Keratinocyte (primary cell): Measurements from ENCODE around the gene TSPEAR. TPM values are rescaled to one million over a fixed set of nuclear protein-coding genes. Genes with fewer than 3 reads are reported as not detected.

Source experiments
- DNase-seq: peaks from one replicate; pipeline ENCODE4 v3.0.0-alpha.2; 2011; ENCODE audit warnings: low read depth, missing footprints, low spot score
- FAIRE-seq: peaks from 2 replicates; lab custom pipeline; 2011; peaks lifted over from hg19 to GRCh38; lab: Jason Lieb, UNC
- H2AFZ ChIP-seq: 2 replicates; pipeline ENCODE4 v1.6.0; 2012; ENCODE audit warnings: low read length, control low read depth, inconsistent platforms; ENCODE audit not compliant: control insufficient read depth
- H3K27ac ChIP-seq: 2 replicates; pipeline ENCODE4 v1.5.1; 2011; ENCODE audit warnings: low read length; ENCODE audit not compliant: control insufficient read depth, insufficient read depth
- H3K27me3 ChIP-seq: 3 replicates; pipeline ENCODE4 v1.6.0; 2011; ENCODE audit warnings: low read length; ENCODE audit not compliant: control insufficient read depth, insufficient read depth; ENCODE audit errors: extremely low read depth
- H3K36me3 ChIP-seq, 2 experiments: 2 replicates in 1 of 2; 3 replicates in 1 of 2; pipeline ENCODE4 v1.5.1; 2011; ENCODE audit warnings: low read length in 2 of 2, mild to moderate bottlenecking in 1 of 2; ENCODE audit not compliant: control insufficient read depth in 2 of 2, insufficient read depth in 2 of 2; ENCODE audit errors: extremely low read depth in 1 of 2
- H3K4me1 ChIP-seq: 3 replicates; pipeline ENCODE4 v1.5.1; 2011; ENCODE audit warnings: low read length; ENCODE audit not compliant: control insufficient read depth, insufficient read depth; ENCODE audit errors: extremely low read depth
- H3K4me2 ChIP-seq: 3 replicates; pipeline ENCODE4 v1.6.0; 2011; ENCODE audit warnings: low read depth, low read length; ENCODE audit not compliant: control insufficient read depth, insufficient read depth; ENCODE audit errors: extremely low read depth
- H3K4me3 ChIP-seq, 3 experiments: fragments of 200-600 bp in 1 of 3; sonication (generic) in 1 of 3; 2 replicates in 2 of 3; 3 replicates in 1 of 3; pipeline ENCODE4 v1.5.1; 2011 to 2016; ENCODE audit warnings: low read length in 3 of 3, mild to moderate bottlenecking in 3 of 3, control low read depth in 2 of 3, inconsistent platforms in 1 of 3, low read depth in 1 of 3, mixed read lengths in 1 of 3, mixed run types in 1 of 3, moderate library complexity in 1 of 3; ENCODE audit not compliant: control insufficient read depth in 2 of 3, insufficient read depth in 2 of 3; ENCODE audit errors: extremely low read depth in 1 of 3
- H3K79me2 ChIP-seq: 2 replicates; pipeline ENCODE4 v1.6.0; 2012; ENCODE audit warnings: low read length; ENCODE audit not compliant: control insufficient read depth, insufficient read depth
- H3K9ac ChIP-seq: 3 replicates; pipeline ENCODE4 v1.6.0; 2011; ENCODE audit warnings: low read length; ENCODE audit not compliant: control insufficient read depth, insufficient read depth; ENCODE audit errors: extremely low read depth
- H3K9me1 ChIP-seq: 3 replicates; pipeline ENCODE4 v1.6.0; 2011; ENCODE audit warnings: low read length; ENCODE audit not compliant: control insufficient read depth, insufficient read depth; ENCODE audit errors: extremely low read depth
- H3K9me3 ChIP-seq: 2 replicates; pipeline ENCODE4 v1.5.1; 2012; ENCODE audit warnings: low read depth, low read length; ENCODE audit not compliant: control insufficient read depth
- H4K20me1 ChIP-seq: 3 replicates; pipeline ENCODE4 v1.6.0; 2011; ENCODE audit warnings: low read length; ENCODE audit not compliant: control insufficient read depth, insufficient read depth; ENCODE audit errors: extremely low read depth
- EZH2 ChIP-seq: IDR thresholded peaks from one replicate; pipeline ENCODE4 v1.6.1; 2012; ENCODE audit warnings: inconsistent platforms, mild to moderate bottlenecking, low read length, moderate library complexity
- dilution Hi-C: fragments of 300-500 bp; cut with MboI; formaldehyde crosslinking; loops from one replicate; pipeline ENCODE4 v1.7.0; 2020; ENCODE audit warnings: low sequenced_read_pairs; ENCODE audit not compliant: extremely low pct_ligation_motif_present
- polyA plus RNA-seq, 5 experiments: library from polyadenylated mRNA; depleted of rRNA in 3 of 5; stranded (reverse) in 3 of 5; stranded (forward) in 1 of 5; unstranded in 1 of 5; fragments of >200 nt; gene quantifications; 1 replicate in 1 of 5; 2 replicates in 3 of 5; 3 replicates in 1 of 5; pipeline versions ENCODE4 v1.2.1 to v1.2.3, GENCODE V29; 2011 to 2012; ENCODE audit warnings: missing spikeins in 2 of 5, low read depth in 1 of 5, low replicate concordance in 1 of 5
- TF ChIP-seq, protein P1 (sequence below), 3 experiments: IDR thresholded peaks in 1 of 3; conservative IDR thresholded peaks in 1 of 3; optimal IDR thresholded peaks in 1 of 3; 2 replicates in 2 of 3; 3 replicates in 1 of 3; pipeline versions ENCODE3 to v1.5.1; 2011; ENCODE audit warnings: low read length in 3 of 3, mild to moderate bottlenecking in 3 of 3, moderate library complexity in 2 of 3, control low read depth in 1 of 3, inconsistent platforms in 1 of 3; ENCODE audit not compliant: insufficient read depth in 2 of 3; ENCODE audit errors: extremely low read depth in 1 of 3

TSPEAR gene
- polyA plus RNA-seq, 1 donor (not counting 4 experiments of a cell fraction or from before 2014, with no cell fraction given), result 0.12 TPM

GRCh38 chr21:44701541-44701940, 9.8 kb downstream of the TSPEAR start:
- H3K27ac ChIP-seq, result no peak overlapping the region
- no peak for DNase-seq
- no peaks in the 10 kb centered on the region for H3K79me2 ChIP-seq
- TF ChIP-seq, protein P1, sequence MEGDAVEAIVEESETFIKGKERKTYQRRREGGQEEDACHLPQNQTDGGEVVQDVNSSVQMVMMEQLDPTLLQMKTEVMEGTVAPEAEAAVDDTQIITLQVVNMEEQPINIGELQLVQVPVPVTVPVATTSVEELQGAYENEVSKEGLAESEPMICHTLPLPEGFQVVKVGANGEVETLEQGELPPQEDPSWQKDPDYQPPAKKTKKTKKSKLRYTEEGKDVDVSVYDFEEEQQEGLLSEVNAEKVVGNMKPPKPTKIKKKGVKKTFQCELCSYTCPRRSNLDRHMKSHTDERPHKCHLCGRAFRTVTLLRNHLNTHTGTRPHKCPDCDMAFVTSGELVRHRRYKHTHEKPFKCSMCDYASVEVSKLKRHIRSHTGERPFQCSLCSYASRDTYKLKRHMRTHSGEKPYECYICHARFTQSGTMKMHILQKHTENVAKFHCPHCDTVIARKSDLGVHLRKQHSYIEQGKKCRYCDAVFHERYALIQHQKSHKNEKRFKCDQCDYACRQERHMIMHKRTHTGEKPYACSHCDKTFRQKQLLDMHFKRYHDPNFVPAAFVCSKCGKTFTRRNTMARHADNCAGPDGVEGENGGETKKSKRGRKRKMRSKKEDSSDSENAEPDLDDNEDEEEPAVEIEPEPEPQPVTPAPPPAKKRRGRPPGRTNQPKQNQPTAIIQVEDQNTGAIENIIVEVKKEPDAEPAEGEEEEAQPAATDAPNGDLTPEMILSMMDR (optimal IDR thresholded peaks at IDR 0.05 in 1 of 3, IDR thresholded peaks at IDR 0.05 in 1 of 3, conservative IDR thresholded peaks at IDR 0.05 in 1 of 3; ENCODE audit: extremely low read depth in 1 of 3, insufficient read depth in 2 of 3, low read length in 3 of 3), result no peak
- no peak for TF ChIP-seq EZH2
- no peak overlapping the region for H3K4me3 ChIP-seq
- no peak overlapping the region for H3K4me2 ChIP-seq
- H3K9me1 ChIP-seq, result no peaks in the 10 kb centered on the region
- peaks cover 4% of the 10 kb centered on the region for H3K9me3 ChIP-seq
- H2AFZ ChIP-seq, result no peak overlapping the region
- H3K4me1 ChIP-seq, result no peaks in the 10 kb centered on the region
- H4K20me1 ChIP-seq, result no peaks in the 10 kb centered on the region
- no peak overlapping the region for H3K9ac ChIP-seq
- peaks cover 21% of the 10 kb centered on the region for H3K27me3 ChIP-seq
- H3K36me3 ChIP-seq, result no peaks in the 10 kb centered on the region
- no peak for FAIRE-seq
- dilution Hi-C loops, result no loop called here

DNA sequence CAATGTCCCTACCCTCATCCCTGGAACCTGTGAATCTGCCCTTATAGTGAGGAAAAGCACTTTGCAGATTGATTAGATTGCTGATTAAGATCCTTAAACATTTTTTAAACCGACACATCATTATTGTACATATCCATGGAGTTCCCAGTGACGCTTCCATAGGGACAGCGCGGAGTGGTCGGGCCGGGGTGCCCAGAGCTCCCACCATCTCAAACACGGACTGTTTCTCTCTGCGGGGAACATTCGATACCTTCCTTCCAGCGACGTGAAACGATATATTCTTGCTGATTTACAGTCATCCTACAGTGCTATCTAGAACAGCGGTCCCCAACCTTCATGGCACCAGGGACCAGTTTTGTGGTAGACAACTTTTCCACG, 10.4 kb downstream of the TSPEAR start:
- Histone ChIP-seq H2AFZ (no peak overlapping the region), H3K4me3 (no peak overlapping the region), H3K27me3 (peaks cover 21% of the 10 kb centered on the region), H3K9ac (no peak overlapping the region), H3K4me2 (no peak overlapping the region), H3K79me2 (no peaks in the 10 kb centered on the region), H3K27ac (no peak overlapping the region), H3K4me1 (no peaks in the 10 kb centered on the region), H3K36me3 (no peaks in the 10 kb centered on the region), H3K9me1 (no peaks in the 10 kb centered on the region), H3K9me3 (no peaks in the 10 kb centered on the region), H4K20me1 (no peaks in the 10 kb centered on the region)
- DNase-seq (no peak), FAIRE-seq (no peak)
- dilution Hi-C loops, result no loop called here
- TF ChIP-seq EZH2, result no peak
- TF ChIP-seq, protein P1 (optimal IDR thresholded peaks at IDR 0.05 in 1 of 3, IDR thresholded peaks at IDR 0.05 in 1 of 3, conservative IDR thresholded peaks at IDR 0.05 in 1 of 3; ENCODE audit: extremely low read depth in 1 of 3, insufficient read depth in 2 of 3, low read length in 3 of 3), result no peak
